NCI-H2029 treated with DMSO at 0.1 percent for 48 hours (cell line): ENCODE results near the gene SLC25A39.

ENCODE experiments used
- DNase-seq: peaks from one replicate; lab custom pipeline; 2025; lab: John Stamatoyannopoulos, UW

SLC25A39 gene

GRCh38 chr17:44273607-44274006 lies 51.0 kb downstream of the SLC25A39 start:
- no peak for DNase-seq

GRCh38 chr17:44272954-44273353 lies 51.7 kb downstream of the SLC25A39 start:
- no peak for DNase-seq

GRCh38 chr17:44272321-44272951 lies 52.2 kb downstream of the SLC25A39 start:
- DNase-seq = no peak
